HG02759 (cell line): Measurements from ENCODE around the gene NOM1.

Experiments used
- ATAC-seq: cut with Tn5 transposase; IDR thresholded peaks from one replicate; pipeline ENCODE4 v1.9.1; 2021; ENCODE audit warnings: mild to moderate bottlenecking, moderate library complexity; ENCODE audit not compliant: unreplicated experiment

NOM1 gene

GRCh38 chr7:157014635-157015555 lies 65.4 kb downstream of the NOM1 start:
- no peak for ATAC-seq

GRCh38 chr7:157016024-157016351 lies 66.5 kb downstream of the NOM1 start:
- no peak for ATAC-seq

- peak; percentile 70 for ATAC-seq
Measured at GRCh38 chr7:157016352-157017041, 67.0 kb downstream of the NOM1 start.

DNA sequence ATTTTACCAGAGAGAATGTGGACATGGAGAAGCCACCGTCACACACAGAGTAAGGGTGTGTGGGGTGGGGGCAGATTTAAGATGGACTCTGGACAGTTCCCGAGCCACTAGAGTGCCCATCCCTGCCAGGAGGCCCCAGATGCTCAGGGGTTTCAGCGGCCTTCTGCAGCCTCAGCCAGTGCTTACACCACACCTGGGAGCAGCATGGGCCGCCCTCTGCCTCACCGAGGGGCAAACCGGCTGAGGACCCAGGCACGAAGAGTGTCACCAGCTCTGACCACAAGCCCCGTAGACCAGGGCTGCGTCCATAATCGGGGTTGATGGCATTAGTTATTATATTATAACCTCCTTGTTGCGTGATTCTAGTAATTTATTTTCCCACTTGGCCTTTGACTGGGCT lies 67.6 kb downstream of the NOM1 start:
- ATAC-seq: no peak

GRCh38 chr7:157017603-157018327 lies 68.3 kb downstream of the NOM1 start:
- no peak for ATAC-seq

- ATAC-seq: no peak
Measured at GRCh38 chr7:157018328-157018996, 69.0 kb downstream of the NOM1 start.

DNA sequence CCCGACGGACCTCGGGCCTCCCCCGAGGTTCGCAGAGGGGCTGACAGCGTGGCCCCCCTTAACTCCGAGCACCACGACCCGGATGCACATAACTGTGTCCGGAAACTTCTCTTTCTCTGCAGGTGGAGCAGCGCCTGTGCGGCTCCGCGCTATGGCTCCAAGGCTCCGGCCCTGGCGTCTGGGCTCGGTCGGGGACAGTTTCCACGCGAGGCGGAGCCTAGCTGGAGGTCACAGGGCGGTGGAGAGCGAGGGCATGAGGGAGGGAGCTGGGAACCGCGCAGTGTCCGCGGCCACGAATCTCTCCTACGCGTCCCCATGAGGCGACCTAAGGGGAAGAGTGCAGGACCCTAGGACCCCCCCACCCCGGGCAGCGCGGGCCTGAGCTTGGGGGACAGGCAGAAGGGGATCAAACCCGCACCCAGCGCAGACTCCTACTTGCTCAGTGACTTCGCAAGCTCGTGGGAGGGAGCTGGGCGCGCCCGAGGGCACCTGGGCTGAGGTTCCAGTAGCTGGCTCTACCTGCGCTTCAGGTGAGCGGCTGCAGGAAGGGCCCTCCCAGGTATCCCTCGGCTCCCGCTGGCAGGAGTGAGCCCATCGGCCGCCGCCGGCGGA lies 69.6 kb downstream of the NOM1 start:
- ATAC-seq: no peak

- no peak for ATAC-seq
Measured at GRCh38 chr7:157019718-157020451, 70.4 kb downstream of the NOM1 start.

DNA sequence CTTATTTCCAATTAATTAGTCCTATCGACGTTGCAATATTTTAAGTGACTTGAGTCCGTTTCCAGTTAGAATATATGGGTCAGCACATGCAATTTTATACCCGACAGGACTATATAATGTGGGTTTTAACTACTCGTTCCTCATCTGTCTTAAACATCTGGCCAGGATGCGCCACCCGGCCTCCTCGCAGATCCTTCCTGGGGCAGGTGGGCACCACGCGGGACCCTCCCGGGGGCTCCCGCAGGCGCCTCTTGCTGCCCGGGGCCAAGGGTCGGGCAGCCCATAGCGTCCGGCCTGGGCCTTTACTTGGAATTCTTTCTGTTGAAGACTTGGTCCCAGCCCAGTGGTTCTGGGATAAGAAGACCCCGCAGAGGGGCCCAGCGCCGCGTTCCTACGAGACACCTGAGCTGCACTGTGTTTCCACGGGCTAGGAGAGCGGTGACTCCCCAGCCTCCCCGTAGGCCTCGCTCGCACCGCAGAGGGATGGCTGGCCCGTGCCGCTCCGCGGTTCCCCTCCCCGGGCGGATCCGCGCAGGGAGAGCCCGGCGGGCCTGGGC lies 71.1 kb downstream of the NOM1 start:
- ATAC-seq: no peak

- ATAC-seq: no peak
Measured at GRCh38 chr7:157021071-157021870, 71.8 kb downstream of the NOM1 start.

GRCh38 chr7:157021871-157022680 lies 72.6 kb downstream of the NOM1 start:
- ATAC-seq: no peak
